HCT116 (cell line): ENCODE data around the gene SLC4A2. TPM values are rescaled to one million over a fixed set of nuclear protein-coding genes. Genes with fewer than 3 reads are reported as not detected.

Experiments
- ATAC-seq: fragments of 200-7000 bp; cut with Tn5 transposase; 2 replicates; pipeline ENCODE4 v1.9.1; 2020; ENCODE audit warnings: mild to moderate bottlenecking, moderate library complexity
- BruUV-seq: library from RNA; stranded (reverse); fragments of 400-500 nt; replicated peaks from 2 replicates; lab custom pipeline; 2021; lab: Mats Ljungman, UMichigan
- CTCF ChIA-PET: fragments of 300-600 bp; sonication (Branson Sonifier 250); formaldehyde crosslinking; loops from one replicate; lab custom pipeline; 2021; ENCODE audit warnings: antibody characterized with exemption; lab: Charles Lee
- POLR2A ChIA-PET: fragments of 300-600, 350-600 bp; sonication (Branson Sonifier 250); formaldehyde crosslinking; loops from one replicate; lab custom pipeline; 2021; ENCODE audit warnings: antibody characterized with exemption; lab: Charles Lee
- RAD21 ChIA-PET, 2 experiments: fragments of 300-600 bp; sonication (Branson Sonifier 250); formaldehyde crosslinking; loops; one replicate each; lab custom pipeline; 2023; ENCODE audit warnings: low total read pairs in 2 of 2; ENCODE audit not compliant: uncharacterized antibody in 2 of 2, unreplicated experiment in 2 of 2, low non-redundant PET in 1 of 2; lab: Charles Lee
- DNase-seq: peaks from one replicate; pipeline ENCODE4 v3.0.0-alpha.2; 2010; ENCODE audit warnings: low read depth, low spot score
- H2AFZ ChIP-seq: fragments of 200-600 bp; shearing (Covaris generic), sonication (generic); 2 replicates; pipeline ENCODE4 v1.6.1; 2017; ENCODE audit warnings: low read depth, mixed run types, mixed read lengths, antibody characterized with exemption, low read length; ENCODE audit not compliant: poor library complexity, severe bottlenecking
- H3K27ac ChIP-seq: 2 replicates; pipeline ENCODE4 v1.5.1; 2012; ENCODE audit warnings: low read depth, low read length
- H3K27me3 ChIP-seq: fragments of 200-600 bp; sonication (generic); 2 replicates; pipeline ENCODE4 v1.6.1; 2016; ENCODE audit warnings: mixed run types, low read length, mixed read lengths; ENCODE audit not compliant: insufficient read depth
- H3K36me3 ChIP-seq, 2 experiments: fragments of 200-500 bp in 1 of 2; fragments of 200-600 bp in 1 of 2; sonication (Bioruptor generic) in 1 of 2; sonication (generic) in 1 of 2; 2 replicates each; pipeline versions ENCODE4 v1.5.1 to v1.6.1; 2014 to 2016; ENCODE audit warnings: low read length in 2 of 2, inconsistent platforms in 1 of 2, mixed read lengths in 1 of 2, mixed run types in 1 of 2; ENCODE audit not compliant: insufficient read depth in 2 of 2, control insufficient read depth in 1 of 2
- H3K4me1 ChIP-seq, 2 experiments: fragments of 200-600 bp in 1 of 2; sonication (generic) in 1 of 2; 2 replicates each; pipeline versions ENCODE4 v1.5.1 to v1.6.1; 2012 to 2017; ENCODE audit warnings: low read length in 2 of 2, inconsistent platforms in 1 of 2, mild to moderate bottlenecking in 1 of 2, mixed read lengths in 1 of 2, mixed run types in 1 of 2, moderate library complexity in 1 of 2; ENCODE audit not compliant: insufficient read depth in 2 of 2, control insufficient read depth in 1 of 2
- H3K4me2 ChIP-seq: fragments of 200-600 bp; sonication (generic); 2 replicates; pipeline ENCODE4 v1.6.1; 2017; ENCODE audit warnings: mixed run types, low read length, mixed read lengths
- H3K4me3 ChIP-seq, 2 experiments: fragments of 200-600 bp in 1 of 2; sonication (generic) in 1 of 2; replicated peaks in 1 of 2; 2 replicates each; pipeline ENCODE4 v1.5.1; 2011 to 2016; ENCODE audit warnings: low read length in 2 of 2, control low read depth in 1 of 2, low read depth in 1 of 2, mild to moderate bottlenecking in 1 of 2, mixed read lengths in 1 of 2, mixed run types in 1 of 2
- H3K79me2 ChIP-seq: fragments of 200-600 bp; sonication (generic); 2 replicates; pipeline ENCODE4 v1.6.1; 2017; ENCODE audit warnings: mild to moderate bottlenecking, mixed run types, low read length, moderate library complexity, mixed read lengths; ENCODE audit not compliant: insufficient read depth
- H3K9ac ChIP-seq: fragments of 200-600 bp; sonication (generic); 2 replicates; pipeline ENCODE4 v1.6.1; 2016; ENCODE audit warnings: low read length, mixed read lengths
- H3K9me2 ChIP-seq: fragments of 200-600 bp; sonication (generic), shearing (Covaris generic); 2 replicates; pipeline ENCODE4 v1.6.1; 2017; ENCODE audit warnings: mixed run types, mild to moderate bottlenecking, moderate library complexity; ENCODE audit not compliant: insufficient read depth
- H3K9me3 ChIP-seq, 2 experiments: fragments of 200-500 bp in 1 of 2; fragments of 200-600 bp in 1 of 2; sonication (Bioruptor generic) in 1 of 2; sonication (generic) in 1 of 2; 2 replicates each; pipeline ENCODE4 v1.6.1; 2014 to 2017; ENCODE audit warnings: low read length in 2 of 2, mixed read lengths in 2 of 2, inconsistent platforms in 1 of 2, low read depth in 1 of 2, mild to moderate bottlenecking in 1 of 2, mixed run types in 1 of 2, moderate library complexity in 1 of 2; ENCODE audit not compliant: control insufficient read depth in 1 of 2, insufficient read depth in 1 of 2
- H4K20me1 ChIP-seq: fragments of 200-600 bp; sonication (generic), shearing (Covaris generic); 2 replicates; pipeline ENCODE4 v1.6.1; 2017; ENCODE audit warnings: mixed run types, mild to moderate bottlenecking, moderate library complexity; ENCODE audit not compliant: insufficient read depth
- CBX3 ChIP-seq: IDR thresholded peaks from 2 replicates; pipeline ENCODE4 v1.6.1; 2012; ENCODE audit warnings: low read depth
- CEBPB ChIP-seq: IDR thresholded peaks from 2 replicates; pipeline ENCODE4 v1.6.1; 2012; ENCODE audit warnings: low read depth
- CTCF ChIP-seq, 3 experiments: fragments of 200-600 bp in 1 of 3; sonication (generic) in 1 of 3; IDR thresholded peaks in 2 of 3; conservative IDR thresholded peaks in 1 of 3; 2 replicates each; pipeline ENCODE4 v1.5.1; 2012 to 2017; ENCODE audit warnings: low read depth in 2 of 3, low read length in 2 of 3, antibody characterized with exemption in 1 of 3, borderline replicate concordance in 1 of 3, control low read depth in 1 of 3, mild to moderate bottlenecking in 1 of 3, mixed read lengths in 1 of 3, mixed run types in 1 of 3, moderate library complexity in 1 of 3; ENCODE audit not compliant: insufficient read depth in 1 of 3
- EGR1 ChIP-seq: IDR thresholded peaks from 2 replicates; pipeline ENCODE4 v1.6.1; 2012; ENCODE audit warnings: low read depth
- POLR2A ChIP-seq: IDR thresholded peaks from 2 replicates; pipeline ENCODE4 v1.7.0; 2011; ENCODE audit warnings: borderline replicate concordance; ENCODE audit not compliant: insufficient read depth, insufficient read length; ENCODE audit errors: extremely low read depth
- REST ChIP-seq: IDR thresholded peaks from 2 replicates; pipeline ENCODE4 v1.6.1; 2012; ENCODE audit warnings: low read depth
- TCF7L2 ChIP-seq: IDR thresholded peaks from 2 replicates; pipeline ENCODE4 v1.7.0; 2011; ENCODE audit warnings: borderline replicate concordance, inconsistent platforms; ENCODE audit not compliant: insufficient read depth, insufficient read length; ENCODE audit errors: extremely low read depth
- ZBTB33 ChIP-seq: IDR thresholded peaks from 2 replicates; pipeline ENCODE4 v1.6.1; 2011; ENCODE audit warnings: mild to moderate bottlenecking, low read length, moderate library complexity; ENCODE audit not compliant: insufficient replicate concordance; ENCODE audit errors: extremely low read depth
- intact Hi-C: fragments of 100-400 bp; cut with micrococcal nuclease; formaldehyde crosslinking; loops from 2 replicates; pipeline ENCODE4 v1.10.0; 2022
- total RNA-seq: library from RNA; stranded (reverse); gene quantifications from one replicate; pipeline ENCODE4 v1.2.1, GENCODE V29; 2021; ENCODE audit not compliant: unreplicated experiment

Gene SLC4A2
- total RNA-seq, 1 experiment from 2014 or later, result 240 TPM

- Histone ChIP-seq H2AFZ (no peak overlapping the region), H3K9me3 (no peaks in the 10 kb centered on the region), H3K27ac (no peak overlapping the region), H3K9ac (no peak overlapping the region), H3K9me2 (no peaks in the 10 kb centered on the region), H3K4me2 (no peak overlapping the region), H3K27me3 (no peaks in the 10 kb centered on the region), H3K4me1 (peaks cover 16 to 23% of the 10 kb centered on the region in 2 experiments), H3K36me3 (peaks cover 3 to 10% of the 10 kb centered on the region in 2 experiments; a peak in 2 of 4 replicates), H4K20me1 (no peaks in the 10 kb centered on the region), H3K79me2 (no peaks in the 10 kb centered on the region), H3K4me3 (no peak overlapping the region)
- ChIA-PET CTCF (no interaction called here), POLR2A (no interaction called here), RAD21 (no interaction called here)
- DNase-seq (no peak), ATAC-seq (no peak)
- intact Hi-C loops, result no loop called here
- BruUV-seq, result no TSS peak
- TF ChIP-seq EGR1, result no peak
- TF ChIP-seq REST, result no peak
- no peak for TF ChIP-seq TCF7L2
- no peak for TF ChIP-seq ZBTB33
- TF ChIP-seq CBX3, result no peak
- TF ChIP-seq CTCF (IDR thresholded peaks at IDR 0.05 in 2 of 3, conservative IDR thresholded peaks at IDR 0.05 in 1 of 3; ENCODE audit: borderline replicate concordance in 1 of 3, insufficient read depth in 1 of 3, low read depth in 2 of 3, low read length in 2 of 3), result no peak
- no peak for TF ChIP-seq CEBPB
- TF ChIP-seq POLR2A, result no peak
Measured at GRCh38 chr7:151035902-151036301, 23.5 kb upstream of the SLC4A2 start.
